Measurements from ENCODE around the gene C4orf36. TPM values are rescaled to one million over a fixed set of nuclear protein-coding genes. Genes with fewer than 3 reads are reported as not detected.

C4orf36 gene
- polyA plus RNA-seq, 3 donors: 1.5 to 2.8 (median 2.2) TPM

DNA sequence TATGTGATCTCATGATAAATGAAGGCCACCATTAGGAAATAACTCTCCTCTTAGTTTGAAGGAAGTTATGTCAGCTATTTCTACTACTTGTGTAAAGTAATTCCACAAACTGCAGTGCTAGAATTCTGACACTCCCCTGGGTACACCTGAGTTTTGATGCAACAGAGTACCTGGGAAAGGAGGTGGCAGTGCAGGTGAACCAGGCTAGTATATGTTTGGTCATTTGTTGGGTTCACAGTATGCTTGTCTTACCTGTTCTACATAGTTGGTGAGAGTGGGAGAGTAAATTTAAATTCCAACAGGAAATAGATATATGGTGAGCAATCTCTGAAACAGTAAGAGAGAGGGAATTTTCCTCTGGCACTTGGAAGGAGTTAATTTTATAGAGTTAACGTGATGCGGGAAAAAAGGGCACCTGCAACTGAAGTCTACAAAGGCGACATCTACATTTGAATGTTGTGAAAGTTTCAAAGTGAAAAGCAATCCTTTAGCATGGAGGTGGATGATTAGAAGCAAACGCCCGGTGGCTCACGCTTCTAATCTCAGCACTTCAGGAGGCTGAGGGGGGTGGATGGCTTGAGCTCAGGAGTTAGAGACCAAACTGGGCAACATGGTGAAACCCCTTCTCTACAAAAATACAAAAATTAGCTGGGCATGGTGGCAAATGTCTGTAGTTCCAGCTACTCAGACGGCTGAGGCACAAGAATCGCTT lies 34.7 kb downstream of the C4orf36 start:
- no peak for DNase-seq

DNA sequence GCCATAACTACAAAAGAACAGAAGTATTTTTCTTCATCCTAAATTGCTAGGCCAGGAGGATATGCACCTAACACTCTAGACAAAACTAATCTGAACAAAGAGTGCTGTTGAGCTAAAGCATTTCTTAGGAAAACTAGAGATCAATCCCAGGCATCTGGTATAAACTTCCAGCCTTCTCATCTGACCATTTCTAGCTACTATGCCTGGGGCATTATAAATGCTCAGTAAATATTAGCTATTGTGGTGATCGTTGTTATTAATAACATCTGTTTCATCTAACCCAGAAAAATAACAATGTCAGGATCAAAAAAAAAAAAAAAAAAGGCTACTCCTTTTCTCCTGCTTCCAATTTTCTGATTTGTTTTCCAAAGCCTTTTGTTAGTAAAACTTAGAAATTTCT lies 35.3 kb downstream of the C4orf36 start:
- no peak for DNase-seq

DNA sequence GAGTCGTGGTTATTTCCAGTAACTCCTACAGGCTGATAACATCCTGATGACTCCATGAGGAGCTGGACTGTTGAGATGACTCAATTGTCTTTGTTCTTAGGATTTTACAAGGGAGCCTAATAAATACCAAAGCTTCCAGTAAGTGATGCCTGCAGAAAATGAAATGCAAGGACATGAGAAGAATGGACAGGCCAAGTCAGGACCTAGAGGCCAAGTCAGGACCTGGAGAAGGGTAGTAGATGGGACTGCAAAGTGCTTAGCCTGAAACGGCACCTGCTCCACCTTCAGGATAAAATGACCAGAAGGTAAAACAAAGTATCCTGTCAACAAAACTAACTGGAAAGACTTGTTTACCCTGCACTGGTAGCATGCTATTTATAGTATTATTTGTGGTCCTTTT lies 36.6 kb downstream of the C4orf36 start:
- no peak for DNase-seq

DNA sequence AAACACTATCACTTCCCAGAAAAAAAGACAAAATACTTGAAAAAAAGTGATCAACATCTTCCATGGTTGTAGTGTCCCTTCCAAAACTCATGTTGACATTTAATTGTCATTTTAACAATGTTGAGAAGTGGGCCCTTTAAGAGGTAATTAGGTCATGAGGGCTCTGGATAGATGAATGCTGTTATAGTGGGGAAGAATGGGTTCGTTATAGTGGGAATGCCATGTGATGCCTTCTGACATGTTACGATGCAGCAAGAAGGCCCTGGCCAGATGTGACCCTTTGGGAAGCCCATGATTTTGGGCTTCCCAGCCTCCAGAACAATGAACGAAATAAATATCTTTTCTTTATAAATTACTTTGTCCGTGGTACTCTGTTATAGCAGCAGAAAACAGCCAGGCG lies 39.0 kb downstream of the C4orf36 start:
- DNase-seq: no peak

GRCh38 chr4:86848732-86849619 lies 43.2 kb downstream of the C4orf36 start, which contains the start of gene SLC10A6:
TSS of gene SLC10A6 (minus strand) at chr4:86849384. CDS start at chr4:86849115, 269 bp downstream.
- DNase-seq: no peak

DNA sequence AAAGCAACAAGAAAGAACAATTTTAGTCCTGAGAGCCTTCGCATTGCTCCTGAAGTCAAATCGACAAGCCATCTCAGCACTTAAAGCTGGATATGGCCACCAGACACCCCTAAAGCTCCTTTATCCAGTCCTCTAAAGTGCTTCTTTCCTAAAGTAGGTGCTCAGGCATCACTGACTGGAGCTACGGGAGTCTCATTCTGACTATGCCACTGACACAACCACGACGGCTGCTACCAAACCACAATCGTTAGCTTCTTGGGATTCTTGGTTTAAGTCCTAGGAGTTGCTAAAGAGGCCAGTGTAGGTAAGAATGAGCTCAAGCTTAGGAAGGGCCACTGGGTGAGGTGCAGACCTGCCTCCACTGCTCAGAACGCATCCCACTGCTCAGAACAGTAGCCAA lies 44.1 kb downstream of the C4orf36 start:
- DNase-seq: no peak

DNA sequence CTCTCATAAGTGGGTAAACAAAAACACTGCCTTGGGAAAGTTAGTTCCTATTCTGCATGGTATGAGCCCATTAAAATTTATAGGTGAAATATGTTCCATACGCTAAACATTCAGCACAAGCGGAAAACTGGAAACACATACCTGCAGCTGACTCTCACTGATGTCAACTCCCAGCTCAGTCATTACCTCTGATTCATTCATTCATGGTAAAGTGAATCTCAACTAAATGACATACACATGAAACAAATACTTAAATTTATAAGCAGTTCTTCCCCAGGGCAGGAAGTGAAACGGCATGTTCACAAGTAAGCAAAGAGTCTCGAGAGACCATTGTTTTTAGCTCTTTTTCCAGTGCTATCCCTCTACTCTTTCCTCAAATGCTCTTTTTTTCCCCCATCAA lies 44.7 kb downstream of the C4orf36 start:
- no peak for DNase-seq

DNA sequence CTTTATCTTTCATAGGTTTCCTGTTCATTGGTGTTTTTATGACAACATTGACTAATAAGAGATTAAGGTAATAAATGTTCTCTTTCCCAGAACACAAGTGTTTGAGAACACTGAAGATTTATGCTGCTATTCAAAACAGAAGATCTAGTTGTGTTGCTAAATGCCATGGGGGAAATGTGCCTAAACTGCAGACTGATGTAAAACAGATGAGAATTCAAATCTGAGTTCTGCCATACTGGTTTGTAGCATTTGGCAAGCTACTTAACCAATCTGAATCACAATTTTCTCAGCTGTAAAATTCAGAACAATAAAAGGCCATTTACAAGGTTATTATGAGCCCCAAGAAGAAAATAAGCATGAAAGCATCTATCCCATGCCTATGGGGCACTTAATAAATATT lies 45.3 kb downstream of the C4orf36 start:
- DNase-seq: no peak

DNA sequence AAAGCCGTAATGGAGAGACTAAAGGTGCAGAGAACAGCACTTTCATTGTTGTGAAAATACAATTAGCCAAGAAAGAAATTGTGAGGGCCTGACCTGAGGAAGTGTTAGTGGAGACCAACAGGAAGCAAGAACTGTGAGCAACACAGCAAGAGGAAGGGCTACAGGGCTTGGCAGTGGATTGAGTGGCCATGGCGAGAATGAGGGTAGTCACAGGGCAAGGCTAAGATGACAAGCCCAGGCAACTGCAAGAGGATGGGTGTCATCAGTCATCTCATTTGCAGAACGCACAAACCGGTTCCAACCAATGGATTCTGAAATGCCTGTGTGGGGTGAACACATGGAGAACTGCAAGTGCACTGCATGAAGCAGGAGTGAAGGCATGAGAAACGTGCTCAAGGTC lies 46.6 kb downstream of the C4orf36 start:
- no peak for DNase-seq

DNA sequence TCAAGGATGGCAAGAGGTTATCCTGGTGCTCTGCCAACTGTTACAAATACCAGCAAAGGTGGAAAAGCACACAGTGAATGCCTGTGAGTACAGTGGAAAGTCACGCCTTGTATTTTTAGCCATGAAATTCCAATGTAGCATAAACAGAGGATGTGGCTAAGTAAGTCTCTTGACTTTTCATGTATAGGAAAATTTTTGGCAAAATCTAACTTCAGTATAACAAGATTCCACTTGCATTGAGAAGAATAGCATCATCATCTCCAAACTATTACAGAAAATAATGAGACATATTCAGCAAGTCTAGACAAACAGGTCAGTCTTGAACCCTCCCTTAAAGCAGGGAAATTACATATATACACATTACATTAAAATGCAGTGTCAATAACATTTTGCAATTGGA lies 50.9 kb downstream of the C4orf36 start:
- DNase-seq: no peak

DNA sequence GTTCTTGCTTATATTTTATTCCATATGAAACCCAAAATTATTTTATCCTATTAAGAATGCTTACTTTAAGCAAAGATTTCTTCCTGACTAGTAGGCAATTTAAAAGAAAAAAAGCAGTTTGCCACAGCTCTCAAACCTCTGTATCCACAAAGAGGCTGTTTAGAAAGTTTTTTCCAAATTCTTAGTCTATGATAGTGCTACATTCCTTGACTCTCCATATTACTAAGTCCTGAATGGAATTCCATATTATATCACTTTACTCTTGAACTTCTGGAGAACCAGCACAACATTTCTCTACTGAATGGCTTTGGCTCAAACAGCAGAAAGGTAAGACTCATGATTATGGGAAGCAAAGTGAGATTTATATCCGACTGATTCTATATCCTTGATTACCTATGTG lies 51.4 kb downstream of the C4orf36 start:
- DNase-seq: no peak

- DNase-seq: no peak
Observed at GRCh38 chr4:86837691-86838503, 54.3 kb downstream of the C4orf36 start.

DNA sequence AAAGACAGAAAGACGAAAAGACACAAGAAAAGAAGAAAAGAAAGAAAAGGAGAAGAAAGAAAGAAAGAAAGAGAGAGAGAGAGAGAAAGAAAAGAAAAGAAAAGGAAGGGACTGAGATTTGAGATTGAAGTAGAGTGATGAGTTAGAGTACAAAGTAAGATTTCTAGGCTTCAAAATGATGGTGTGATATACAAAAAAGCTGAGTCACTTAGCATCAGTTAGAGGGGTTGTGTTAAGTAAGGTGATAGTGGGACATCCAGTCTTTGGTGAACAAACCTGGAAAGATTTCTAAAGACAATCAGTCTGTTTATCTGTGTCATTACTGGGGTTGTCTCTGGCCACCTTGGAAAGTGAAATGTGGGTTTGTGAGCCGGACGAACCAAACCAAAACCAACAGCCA lies 56.5 kb downstream of the C4orf36 start:
- DNase-seq: no peak

GRCh38 chr4:86834901-86835300 lies 57.3 kb downstream of the C4orf36 start:
- DNase-seq: no peak

DNA sequence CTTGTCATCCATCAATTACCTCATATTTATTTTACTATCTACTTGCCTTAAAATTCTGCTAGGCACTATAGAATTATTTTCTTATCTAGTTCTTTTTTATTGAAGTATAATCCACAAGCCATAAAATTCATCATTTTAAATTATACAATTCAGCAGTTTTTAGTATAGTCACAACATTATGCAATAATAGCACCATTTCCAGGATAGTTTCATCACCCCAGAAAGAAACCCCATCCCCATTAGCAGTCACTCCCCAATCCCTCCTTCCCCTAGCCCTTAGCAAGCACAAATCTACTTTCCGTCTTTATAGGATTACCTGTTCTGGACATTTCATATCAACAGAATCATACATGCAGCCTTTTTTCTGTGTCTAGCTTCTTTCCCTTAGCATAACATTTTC lies 58.6 kb downstream of the C4orf36 start:
- DNase-seq: no peak

- no peak for DNase-seq
Observed at GRCh38 chr4:86831262-86832130, 60.7 kb downstream of the C4orf36 start.

Other genes starting within 250 kb of the C4orf36 start
- under 1 TPM; 0.11 to 0.62 (median 0.19) TPM for gene SLC10A6, start 43.0 kb downstream of the C4orf36 start, polyA plus RNA-seq (ENCODE audit: insufficient read length in 3 of 3)
- gene AFF1, start 42.6 kb upstream of the C4orf36 start, polyA plus RNA-seq (ENCODE audit: insufficient read length in 3 of 3): 10 to 100 TPM; 40.1 to 57.9 (median 51.0) TPM